Stimulated activated CD8-positive, alpha-beta memory T cell treated with anti-CD3 and anti-CD28 coated beads, Interleukin-7, amount 100 ng/mL, for 48 hours (primary cell): Measurements from ENCODE around the gene TCF7L1.

Source experiments
- DNase-seq, 2 donors: peaks; one replicate each; pipeline ENCODE4 v3.0.0-alpha.2; 2020; ENCODE audit warnings: low read depth in 1 of 2; ENCODE audit errors: extremely low read depth in 1 of 2

TCF7L1 gene

GRCh38 chr2:85160966-85161960, 28.1 kb downstream of the TCF7L1 start:
- no peak for DNase-seq

DNA sequence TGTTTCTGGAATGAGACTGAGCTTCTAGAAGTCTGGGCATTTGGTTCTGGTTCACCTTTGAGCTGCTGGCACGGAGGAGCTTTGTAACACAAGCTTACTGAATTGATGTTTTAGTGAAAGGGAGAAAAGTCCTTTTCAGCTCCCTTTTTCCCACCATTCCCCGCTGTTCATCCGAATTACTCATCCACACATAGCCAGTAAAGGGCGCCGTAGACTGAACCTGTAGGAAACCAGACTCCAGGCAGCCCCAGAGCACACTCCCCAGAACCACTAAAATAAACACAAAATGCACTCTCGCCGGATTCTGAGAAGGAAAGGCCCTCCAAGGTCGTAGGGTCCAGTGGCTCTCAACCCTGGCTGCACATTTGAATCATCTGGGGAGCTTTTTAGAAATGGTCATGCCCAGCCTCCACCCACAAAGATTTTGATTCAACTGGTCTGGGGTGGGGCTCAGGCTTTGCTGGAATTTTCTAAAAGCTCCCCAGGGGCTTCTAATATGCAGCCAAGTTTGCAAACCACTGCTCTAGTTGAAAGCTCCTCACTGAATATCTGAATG, 29.6 kb downstream of the TCF7L1 start:
- DNase-seq, result no peak

GRCh38 chr2:85163675-85164074, 30.5 kb downstream of the TCF7L1 start:
- DNase-seq, result no peak

GRCh38 chr2:85164145-85164569, 31.0 kb downstream of the TCF7L1 start:
- no peak for DNase-seq

DNA sequence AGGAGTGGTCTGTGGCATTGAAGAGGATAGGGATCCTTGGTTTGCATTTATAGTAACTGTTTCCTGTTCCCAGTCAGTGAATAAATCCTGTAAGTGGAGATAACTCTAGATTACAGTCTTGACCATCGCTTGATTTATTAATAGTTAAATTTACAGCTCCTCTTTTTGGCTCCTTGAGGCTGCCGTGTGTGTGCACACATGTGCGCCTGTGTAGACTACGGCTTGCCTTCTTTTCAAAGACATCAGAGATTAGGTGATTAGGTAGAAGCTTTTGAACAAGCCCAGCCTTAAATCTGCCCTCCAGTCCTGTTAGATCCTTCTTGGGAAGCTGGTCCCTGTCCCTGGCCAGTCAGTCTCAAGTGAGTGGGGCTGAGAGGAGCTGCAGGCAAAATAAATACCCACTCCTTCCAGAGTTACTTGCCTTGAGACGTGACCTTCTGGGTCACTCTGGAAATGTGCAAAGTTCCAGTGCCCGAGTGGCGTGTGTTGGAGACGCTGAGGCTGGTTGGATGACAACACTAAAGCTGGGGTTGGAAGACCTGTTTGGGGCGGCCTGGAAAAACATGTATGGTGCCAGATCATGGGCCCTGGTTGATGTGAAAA, 32.0 kb downstream of the TCF7L1 start:
- DNase-seq, result no peak

DNA sequence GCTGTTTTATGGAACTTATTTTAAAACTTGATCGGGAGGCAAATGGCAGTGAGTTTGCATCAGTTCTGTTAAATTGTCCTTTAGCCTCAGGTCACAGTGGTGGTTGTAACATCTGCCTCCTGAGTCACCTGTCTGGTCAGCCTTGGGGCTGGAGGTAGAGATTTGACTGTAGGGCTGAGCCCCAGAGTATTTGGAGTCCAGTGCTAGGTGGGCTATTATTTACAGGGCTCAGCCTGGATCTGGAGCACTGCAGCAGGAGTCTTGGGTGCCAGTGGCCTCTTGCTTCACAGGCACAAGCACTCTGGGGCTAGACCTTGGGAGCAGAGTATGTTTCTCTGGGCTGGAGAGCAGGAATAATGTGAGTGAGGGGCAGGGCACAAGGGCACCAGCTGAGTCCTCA, 32.8 kb downstream of the TCF7L1 start:
- no peak for DNase-seq

- no peak for DNase-seq
Observed at GRCh38 chr2:85167479-85167878, 34.3 kb downstream of the TCF7L1 start.

DNA sequence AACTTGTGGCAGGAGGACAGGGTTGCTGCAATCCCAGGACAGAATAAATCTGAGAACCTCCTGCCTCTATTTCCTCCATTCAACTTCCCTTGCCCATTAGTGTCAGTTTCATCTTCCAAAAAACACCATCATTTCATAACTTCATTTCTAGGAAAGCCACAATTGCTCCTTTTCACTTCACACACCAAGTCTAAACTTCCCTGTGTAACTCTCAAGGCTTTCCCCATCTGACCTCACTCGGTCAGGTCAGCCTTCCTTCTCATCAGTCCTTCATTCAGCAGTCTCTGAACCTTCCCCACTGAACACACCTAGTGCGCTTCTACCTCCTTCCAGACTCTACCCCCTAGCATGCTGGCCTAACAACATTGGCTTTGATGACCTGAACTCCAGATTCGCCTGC, 35.8 kb downstream of the TCF7L1 start:
- DNase-seq, result no peak

DNA sequence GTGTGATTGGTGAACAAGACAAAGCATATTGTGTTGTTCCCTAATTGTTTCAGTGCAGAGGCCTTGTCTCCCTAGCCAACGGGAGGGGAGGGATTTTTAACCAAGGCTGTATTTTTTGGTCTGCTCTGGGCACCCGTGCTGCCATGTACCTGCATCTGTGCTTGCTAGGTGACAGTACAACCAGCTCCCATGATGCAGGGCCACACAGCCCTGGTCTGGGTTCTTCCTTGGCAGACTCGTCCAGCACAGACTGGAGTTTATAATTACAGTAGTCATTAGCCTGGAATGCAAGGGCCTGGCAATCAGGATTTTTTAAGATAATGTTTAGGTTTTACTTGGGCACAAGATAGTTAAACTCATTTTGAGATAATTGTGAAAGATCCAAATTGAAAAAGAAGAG, 36.4 kb downstream of the TCF7L1 start:
- no peak for DNase-seq

- DNase-seq, result no peak
Observed at GRCh38 chr2:85170938-85171475, 37.8 kb downstream of the TCF7L1 start.

- no peak for DNase-seq
Observed at GRCh38 chr2:85171916-85172315, 38.7 kb downstream of the TCF7L1 start.

DNA sequence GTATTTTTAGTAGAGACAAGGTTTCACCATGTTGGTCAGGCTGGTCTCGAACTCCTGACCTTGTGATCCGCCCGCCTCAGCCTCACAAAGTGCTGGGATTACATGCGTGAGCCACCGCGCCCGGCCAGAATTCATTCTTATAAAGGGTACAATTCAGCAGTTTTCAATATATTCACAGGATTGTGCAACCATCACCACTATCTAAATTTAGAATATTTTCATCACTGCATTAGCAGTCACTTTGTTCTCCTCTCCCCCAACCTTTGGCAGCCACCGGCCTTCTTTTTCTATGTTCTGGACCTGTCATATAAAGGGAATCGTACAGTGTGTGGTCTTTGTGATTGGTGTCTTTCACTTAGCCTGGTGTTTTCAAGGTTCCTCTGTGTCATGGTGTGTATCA, 40.7 kb downstream of the TCF7L1 start:
- no peak for DNase-seq

DNA sequence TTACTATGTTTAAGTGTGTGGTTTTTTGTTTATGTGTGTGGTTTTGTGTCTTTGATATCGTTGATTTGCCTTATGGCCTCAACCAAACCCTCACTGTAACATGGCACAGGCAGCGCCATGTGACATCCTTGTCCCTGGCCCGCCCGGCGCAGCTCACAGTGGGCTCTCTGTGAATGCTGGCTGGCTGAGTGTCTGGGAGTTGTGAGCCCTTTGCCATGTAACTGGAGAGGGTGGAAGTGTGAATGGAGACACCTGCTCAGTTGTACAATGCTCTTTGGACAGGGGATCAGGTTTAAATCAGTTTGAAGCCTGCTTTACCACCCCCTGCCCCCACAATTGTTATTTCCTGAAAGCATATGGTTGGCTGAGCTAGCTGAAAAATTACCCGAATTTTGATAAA, 41.8 kb downstream of the TCF7L1 start:
- DNase-seq, result no peak

GRCh38 chr2:85175369-85176299, 42.4 kb downstream of the TCF7L1 start:
- no peak for DNase-seq

GRCh38 chr2:85177031-85177824, 44.0 kb downstream of the TCF7L1 start:
- no peak for DNase-seq

GRCh38 chr2:85178154-85178553, 45.0 kb downstream of the TCF7L1 start:
- DNase-seq, result no peak

DNA sequence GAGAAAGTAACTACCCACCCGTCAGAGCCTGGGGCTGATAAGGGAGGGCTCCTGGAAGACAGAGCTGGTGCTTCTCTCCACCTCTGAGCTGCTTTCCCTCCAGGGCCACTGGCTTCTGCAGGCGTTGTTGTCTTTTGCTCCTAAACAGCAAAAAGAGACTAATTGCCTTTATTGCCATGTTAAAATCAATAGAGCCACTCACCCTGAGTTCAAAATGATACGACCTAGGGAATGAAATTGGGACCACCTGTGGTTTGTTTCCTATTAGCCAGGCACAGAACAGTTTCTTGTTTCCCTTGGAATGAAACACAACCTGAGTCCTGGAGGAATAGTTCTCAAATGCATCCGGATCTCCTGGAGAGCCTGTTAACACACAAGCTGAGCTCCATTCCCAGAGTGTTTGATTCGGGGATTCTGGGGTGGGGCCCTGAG, 45.8 kb downstream of the TCF7L1 start:
- no peak for DNase-seq

DNA sequence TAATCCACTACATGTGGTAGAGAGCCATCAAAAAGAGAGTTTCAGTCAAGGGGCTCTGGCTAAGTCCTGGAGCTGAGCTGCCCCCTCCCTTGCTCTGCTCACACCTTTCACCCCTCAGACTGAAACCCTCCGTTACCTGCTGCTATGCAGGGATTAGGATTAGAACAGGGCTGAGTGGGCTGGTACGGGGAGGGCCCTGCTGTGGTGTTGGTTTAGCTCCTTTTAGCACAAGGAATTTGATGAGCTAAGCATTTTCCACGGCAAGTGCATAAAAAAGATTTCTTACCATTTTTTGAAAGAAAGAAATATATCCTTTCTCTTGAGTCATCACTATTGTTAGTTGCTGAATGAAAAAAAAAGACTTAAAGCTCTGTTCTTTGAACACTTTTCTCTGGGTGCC, 46.3 kb downstream of the TCF7L1 start:
- DNase-seq, result no peak

DNA sequence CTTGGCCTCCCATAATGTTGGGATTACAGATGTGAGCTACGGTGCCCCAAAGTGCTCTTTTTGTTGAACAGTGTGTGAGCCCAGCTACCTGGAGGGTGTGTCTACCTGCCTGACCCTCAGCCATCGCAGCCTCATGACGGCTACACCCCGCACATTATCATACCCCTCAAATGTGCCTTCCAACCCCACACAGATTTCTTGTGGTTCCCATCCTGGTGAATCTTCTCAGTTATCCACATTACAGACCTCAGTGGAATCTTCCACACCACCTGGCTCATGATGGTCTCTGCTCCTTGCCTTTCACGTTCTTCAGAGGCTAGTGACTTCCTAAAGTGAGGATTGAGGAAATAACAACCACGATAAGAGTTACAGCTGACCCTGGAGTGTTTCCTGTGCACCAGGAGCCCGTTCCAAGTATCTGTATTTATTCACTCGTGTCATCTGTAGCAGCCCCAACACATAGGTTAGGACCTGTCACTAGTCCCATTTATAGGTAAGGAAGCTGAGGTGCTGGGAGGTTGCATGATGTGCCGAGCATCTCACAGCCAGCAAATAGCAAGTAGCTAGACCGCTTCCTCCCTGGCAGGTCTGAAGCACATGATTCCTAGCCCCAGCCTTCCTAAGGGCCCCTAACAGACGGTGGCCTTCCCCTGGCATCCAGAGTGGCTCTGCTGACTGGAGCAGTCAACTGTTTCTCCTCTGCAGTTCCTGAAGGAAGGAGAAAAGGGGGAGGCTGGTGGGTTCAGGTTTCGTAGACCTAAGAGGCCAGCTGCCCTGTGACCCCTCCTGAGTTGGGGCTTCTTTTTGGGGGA, 47.3 kb downstream of the TCF7L1 start:
- DNase-seq, result no peak
